B cell (primary cell): ENCODE data around the gene BCL7C. TPM values are rescaled to one million over a fixed set of nuclear protein-coding genes. Genes with fewer than 3 reads are reported as not detected.

ENCODE experiments used
- ATAC-seq: fragments of 200-7000 bp; cut with Tn5 transposase; one replicate; pipeline ENCODE4 v1.10.0; 2021; ENCODE audit warnings: low read depth, mild to moderate bottlenecking, moderate number of reproducible peaks, moderate library complexity
- CTCF ChIA-PET: fragments of 350-600 bp; sonication (Branson Sonifier 250); formaldehyde crosslinking; loops from one replicate; lab custom pipeline; 2021; ENCODE audit warnings: antibody characterized with exemption, inconsistent platforms; lab: Charles Lee
- POLR2A ChIA-PET: fragments of 350-600 bp; sonication (Branson Sonifier 250); formaldehyde crosslinking; loops from one replicate; lab custom pipeline; 2021; ENCODE audit warnings: antibody characterized with exemption; lab: Charles Lee
- DNase-seq: peaks from one replicate; pipeline ENCODE4 v3.0.0; 2013
- H2AFZ ChIP-seq: 2 replicates; pipeline ENCODE4 v1.6.1; 2012; ENCODE audit warnings: mild to moderate bottlenecking, low read depth, low read length; ENCODE audit not compliant: insufficient read depth, poor library complexity, severe bottlenecking
- H3K27ac ChIP-seq, 2 donors: 1 replicate in 1 of 2; 2 replicates in 1 of 2; pipeline ENCODE4 v1.5.1; 2012 to 2013; ENCODE audit warnings: low read length in 2 of 2, mild to moderate bottlenecking in 2 of 2, moderate library complexity in 1 of 2
- H3K27me3 ChIP-seq, 4 experiments: fragments of 200-600 bp in 1 of 4; sonication (generic) in 1 of 4; replicated peaks in 1 of 4; 1 replicate in 2 of 4; 2 replicates in 2 of 4; pipeline versions ENCODE4 v1.6.1 to v1.7.0; 2013 to 2016; ENCODE audit warnings: low read length in 3 of 4, mild to moderate bottlenecking in 2 of 4, mixed read lengths in 1 of 4, moderate library complexity in 1 of 4; ENCODE audit not compliant: insufficient read depth in 4 of 4, control insufficient read depth in 3 of 4; ENCODE audit errors: control extremely low read depth in 1 of 4
- H3K36me3 ChIP-seq, 2 experiments: replicated peaks in 1 of 2; 1 replicate in 1 of 2; 2 replicates in 1 of 2; pipeline versions ENCODE4 v1.6.1 to v1.7.1; 2013; ENCODE audit warnings: low read length in 1 of 2; ENCODE audit not compliant: insufficient read depth in 2 of 2, control insufficient read depth in 1 of 2; ENCODE audit errors: control extremely low read depth in 1 of 2, extremely low read depth in 1 of 2
- H3K4me1 ChIP-seq, 2 donors: fragments of 200-600 bp in 1 of 2; sonication (generic) in 1 of 2; 1 replicate in 1 of 2; 2 replicates in 1 of 2; pipeline versions ENCODE4 v1.5.1 to v1.6.1; 2013 to 2017; ENCODE audit warnings: low read length in 2 of 2; ENCODE audit not compliant: control insufficient read depth in 2 of 2, insufficient read depth in 2 of 2
- H3K4me2 ChIP-seq: replicated peaks from 2 replicates; pipeline ENCODE3; 2012; ENCODE audit warnings: mild to moderate bottlenecking, low read depth, low read length; ENCODE audit not compliant: poor library complexity, severe bottlenecking
- H3K4me3 ChIP-seq, 5 experiments: fragments of 200-600 bp in 1 of 5; sonication (generic) in 1 of 5; 1 replicate in 3 of 5; 2 replicates in 2 of 5; pipeline versions ENCODE4 v1.5.1 to v1.7.0; 2011 to 2016; ENCODE audit warnings: low read length in 4 of 5, mild to moderate bottlenecking in 4 of 5, low read depth in 2 of 5, control low read depth in 1 of 5, moderate library complexity in 1 of 5; ENCODE audit not compliant: insufficient read depth in 1 of 5; ENCODE audit errors: control extremely low read depth in 1 of 5, extremely low read depth in 1 of 5
- H3K79me2 ChIP-seq: fragments of 200-600 bp; sonication (generic); one replicate; pipeline ENCODE4 v1.6.0; 2016; ENCODE audit warnings: low read length; ENCODE audit not compliant: control insufficient read depth, insufficient read depth
- H3K9ac ChIP-seq: fragments of 200-600 bp; sonication (generic); 2 replicates; pipeline ENCODE4 v1.6.1; 2017; ENCODE audit warnings: mild to moderate bottlenecking, low read length, moderate library complexity
- H3K9me3 ChIP-seq, 3 donors: one replicate each; pipeline versions ENCODE4 v1.6.1 to v1.7.1; 2013; ENCODE audit warnings: low read length in 2 of 3; ENCODE audit not compliant: control insufficient read depth in 2 of 3, insufficient read depth in 1 of 3; ENCODE audit errors: control extremely low read depth in 1 of 3
- H4K20me1 ChIP-seq: 2 replicates; pipeline ENCODE4 v1.6.0; 2012; ENCODE audit warnings: mild to moderate bottlenecking, low read length; ENCODE audit not compliant: insufficient read depth, control insufficient read depth, poor library complexity, severe bottlenecking
- H3K27ac Mint-ChIP-seq: one replicate; pipeline ENCODE4 v1.8.0; 2021; ENCODE audit warnings: mixed read lengths
- H3K27me3 Mint-ChIP-seq: one replicate; pipeline ENCODE4 v1.8.0; 2021; ENCODE audit warnings: mixed read lengths
- H3K4me1 Mint-ChIP-seq: one replicate; pipeline ENCODE4 v1.8.0; 2021; ENCODE audit warnings: mixed read lengths
- H3K4me3 Mint-ChIP-seq: one replicate; pipeline ENCODE4 v1.8.0; 2021; ENCODE audit warnings: mixed read lengths
- H3K9me3 Mint-ChIP-seq: one replicate; pipeline ENCODE4 v1.8.0; 2022; ENCODE audit warnings: mixed read lengths; ENCODE audit not compliant: insufficient read depth
- CTCF ChIP-seq: fragments of 200-600 bp; IDR thresholded peaks from one replicate; pipeline ENCODE4 v1.8.0; 2022; ENCODE audit warnings: antibody characterized with exemption, mild to moderate bottlenecking
- EZH2 ChIP-seq: IDR thresholded peaks from 2 replicates; pipeline ENCODE4 v1.6.1; 2012; ENCODE audit warnings: borderline replicate concordance, low read depth, mild to moderate bottlenecking, moderate library complexity, low read length; ENCODE audit not compliant: insufficient read depth, poor library complexity, severe bottlenecking
- WGBS: methylation state at CpG from one replicate; pipeline ENCODE4 v1.1.5; 2013; ENCODE audit warnings: missing lambda C conversion rate; ENCODE audit not compliant: insufficient coverage; 5-methylcytosine and 5-hydroxymethylcytosine counted together
- intact Hi-C: fragments of 100-400 bp; cut with micrococcal nuclease; formaldehyde crosslinking; loops from one replicate; pipeline ENCODE4 v1.10.0; 2022
- polyA plus RNA-seq: library from polyadenylated mRNA; depleted of rRNA; stranded (reverse); fragments of >200 nt; gene quantifications from 2 replicates; pipeline ENCODE4 v1.2.3, GENCODE V29; 2012
- total RNA-seq, 2 donors: library from RNA; stranded (reverse); fragments of 120-200 nt in 1 of 2; gene quantifications; 1 replicate in 1 of 2; 2 replicates in 1 of 2; pipeline versions ENCODE4 v1.2.3 to v1.2.4, GENCODE V29; 2013 to 2022

Gene BCL7C
- total and polyA plus RNA-seq, 2 donors (not counting 1 experiment from before 2014, with no cell fraction given): 17.1 to 30.5 TPM

GRCh38 chr16:30838876-30839471 is 54.9 kb downstream of the BCL7C start:
- no peak for ATAC-seq

More at GRCh38 chr16:30838876-30839471, 54.9 kb downstream of the BCL7C start:
- no peak overlapping the region for H3K4me2 ChIP-seq
- H3K9me3 Mint-ChIP-seq: no peaks in the 10 kb centered on the region
- no peaks in the 10 kb centered on the region for H3K9me3 ChIP-seq
- H3K4me1 Mint-ChIP-seq: no peaks in the 10 kb centered on the region
- no peaks in the 10 kb centered on the region for H3K27me3 ChIP-seq
- no peaks in the 10 kb centered on the region for H3K4me1 ChIP-seq
- H3K27me3 Mint-ChIP-seq: peaks cover 3% of the 10 kb centered on the region
- no peak overlapping the region for H2AFZ ChIP-seq
- WGBS: 100% methylated on average over 2 of the region's 3 CpGs
- no peaks in the 10 kb centered on the region for H3K36me3 ChIP-seq
- H3K4me3 ChIP-seq: no peak overlapping the region
- no peak overlapping the region for H3K27ac Mint-ChIP-seq
- no peak overlapping the region for H3K9ac ChIP-seq
- H3K79me2 ChIP-seq: no peaks in the 10 kb centered on the region
- no peak for DNase-seq
- no peak for TF ChIP-seq CTCF
- TF ChIP-seq EZH2: no peak
- CTCF ChIA-PET: interaction anchor here (0.6 to 1.3 kb wide), 3 partner anchors 25 to 361 kb away, joined by 3 to 5 read pairs (median 4); no protein-coding TSS in a partner anchor
- no peak overlapping the region for H3K27ac ChIP-seq
- H3K4me3 Mint-ChIP-seq: no peak overlapping the region
- intact Hi-C loops: no loop called here
- POLR2A ChIA-PET: interaction anchor here (0.7 kb wide), 1 partner anchor 27 kb away, joined by 4 read pairs; no protein-coding TSS in a partner anchor
- H4K20me1 ChIP-seq: no peaks in the 10 kb centered on the region
